MM.1S (cell line): ENCODE results near the gene FAIM2.

Experiments
- DNase-seq: peaks from one replicate; pipeline ENCODE4 v3.0.0-alpha.2; 2015
- H2AFZ ChIP-seq: fragments of 300-600 bp; sonication (generic); 2 replicates; pipeline ENCODE4 v1.6.0; 2016; ENCODE audit warnings: antibody characterized with exemption, low read length
- H3F3A ChIP-seq: fragments of 300-600 bp; sonication (generic); 2 replicates; pipeline ENCODE4 v1.6.1; 2016; ENCODE audit warnings: mild to moderate bottlenecking, antibody characterized with exemption, low read length, moderate library complexity, mixed read lengths; ENCODE audit not compliant: insufficient read depth
- H3K27ac ChIP-seq: fragments of 300-600 bp; sonication (generic); 2 replicates; pipeline ENCODE4 v1.5.1; 2016; ENCODE audit warnings: mild to moderate bottlenecking, low read length
- H3K27me3 ChIP-seq: fragments of 300-600 bp; sonication (generic); replicated peaks from 2 replicates; pipeline ENCODE4 v1.6.0; 2016; ENCODE audit warnings: low read length; ENCODE audit not compliant: insufficient read depth
- H3K36me3 ChIP-seq: fragments of 300-600 bp; sonication (generic); replicated peaks from 2 replicates; pipeline ENCODE4 v1.6.1; 2016; ENCODE audit warnings: mild to moderate bottlenecking, low read length, mixed read lengths; ENCODE audit not compliant: insufficient read depth
- H3K4me1 ChIP-seq: fragments of 300-600 bp; sonication (generic); 2 replicates; pipeline ENCODE4 v1.6.1; 2016; ENCODE audit warnings: low read length, mixed read lengths
- H3K4me2 ChIP-seq: fragments of 300-600 bp; sonication (generic); 2 replicates; pipeline ENCODE4 v1.6.0; 2016; ENCODE audit warnings: low read depth, low read length
- H3K4me3 ChIP-seq: fragments of 300-600 bp; sonication (generic); 2 replicates; pipeline ENCODE4 v1.5.1; 2016; ENCODE audit warnings: low read length, mixed read lengths
- H3K79me2 ChIP-seq: fragments of 300-600 bp; sonication (generic); 2 replicates; pipeline ENCODE4 v1.6.1; 2016; ENCODE audit warnings: mixed run types, low read length, mixed read lengths
- H3K9ac ChIP-seq: fragments of 300-600 bp; sonication (generic); 2 replicates; pipeline ENCODE4 v1.6.1; 2016; ENCODE audit warnings: low read length, mixed read lengths
- H3K9me2 ChIP-seq: fragments of 300-600 bp; sonication (generic); replicated peaks from 2 replicates; pipeline ENCODE4 v1.6.1; 2016; ENCODE audit warnings: mild to moderate bottlenecking, low read length, mixed read lengths; ENCODE audit not compliant: insufficient read depth
- H3K9me3 ChIP-seq: fragments of 300-600 bp; sonication (generic); replicated peaks from 2 replicates; pipeline ENCODE4 v1.6.1; 2016; ENCODE audit warnings: mild to moderate bottlenecking, low read length, mixed read lengths; ENCODE audit not compliant: insufficient read depth
- H4K20me1 ChIP-seq: fragments of 300-600 bp; sonication (generic); 2 replicates; pipeline ENCODE4 v1.6.1; 2016; ENCODE audit warnings: mild to moderate bottlenecking, low read length, moderate library complexity, mixed read lengths; ENCODE audit not compliant: insufficient read depth
- CTCF ChIP-seq: fragments of 300-600 bp; sonication (generic); IDR thresholded peaks from 2 replicates; pipeline ENCODE4 v1.5.1; 2016; ENCODE audit warnings: antibody characterized with exemption, low read length, mixed read lengths
- EZH2 ChIP-seq: fragments of 300-600 bp; sonication (generic); optimal IDR thresholded peaks from 2 replicates; pipeline ENCODE3; 2017; ENCODE audit warnings: low read depth, mild to moderate bottlenecking, antibody characterized with exemption, low read length, mixed read lengths
- EZH2phosphoT487 ChIP-seq: fragments of 300-600 bp; sonication (generic); IDR thresholded peaks from 2 replicates; pipeline ENCODE4 v1.6.1; 2018; ENCODE audit warnings: antibody characterized with exemption, low read length

Gene FAIM2

GRCh38 chr12:49928471-49928870 lies 24.8 kb upstream of the FAIM2 start:
- Histone ChIP-seq H3K4me2 (no peak overlapping the region), H3K9ac (no peak overlapping the region), H3K4me1 (no peaks in the 10 kb centered on the region), H3K9me3 (no peaks in the 10 kb centered on the region), H3K36me3 (no peaks in the 10 kb centered on the region), H3F3A (no peaks in the 10 kb centered on the region), H4K20me1 (no peaks in the 10 kb centered on the region), H3K4me3 (no peak overlapping the region), H3K27ac (no peak overlapping the region), H2AFZ (no peak overlapping the region), H3K79me2 (no peaks in the 10 kb centered on the region), H3K9me2 (no peaks in the 10 kb centered on the region), H3K27me3 (no peaks in the 10 kb centered on the region)
- no peak for DNase-seq
- no peak for TF ChIP-seq EZH2phosphoT487
- TF ChIP-seq EZH2 = no peak
- TF ChIP-seq CTCF = no peak

GRCh38 chr12:49925433-49926204 lies 21.9 kb upstream of the FAIM2 start:
- no peak overlapping the region for H2AFZ ChIP-seq
- no peak overlapping the region for H3K4me3 ChIP-seq
- no peaks in the 10 kb centered on the region for H3F3A ChIP-seq
- TF ChIP-seq EZH2phosphoT487 (no peak), CTCF (no peak), EZH2 (no peak)
- no peaks in the 10 kb centered on the region for H4K20me1 ChIP-seq
- H3K9ac ChIP-seq = no peak overlapping the region
- H3K9me3 ChIP-seq = no peaks in the 10 kb centered on the region
- DNase-seq = no peak
- H3K9me2 ChIP-seq = no peaks in the 10 kb centered on the region
- no peaks in the 10 kb centered on the region for H3K27me3 ChIP-seq
- H3K27ac ChIP-seq = no peak overlapping the region
- H3K4me2 ChIP-seq = no peak overlapping the region
- no peaks in the 10 kb centered on the region for H3K4me1 ChIP-seq
- no peaks in the 10 kb centered on the region for H3K79me2 ChIP-seq
- no peaks in the 10 kb centered on the region for H3K36me3 ChIP-seq

- no peak overlapping the region for H2AFZ ChIP-seq
- H3K4me1 ChIP-seq = no peaks in the 10 kb centered on the region
- H4K20me1 ChIP-seq = no peaks in the 10 kb centered on the region
- no peak overlapping the region for H3K9ac ChIP-seq
- H3K79me2 ChIP-seq = no peaks in the 10 kb centered on the region
- no peaks in the 10 kb centered on the region for H3F3A ChIP-seq
- no peaks in the 10 kb centered on the region for H3K9me3 ChIP-seq
- no peaks in the 10 kb centered on the region for H3K36me3 ChIP-seq
- TF ChIP-seq EZH2 (no peak), CTCF (no peak), EZH2phosphoT487 (no peak)
- DNase-seq = no peak
- H3K9me2 ChIP-seq = no peaks in the 10 kb centered on the region
- no peak overlapping the region for H3K4me2 ChIP-seq
- H3K27me3 ChIP-seq = no peaks in the 10 kb centered on the region
- no peak overlapping the region for H3K4me3 ChIP-seq
- H3K27ac ChIP-seq = no peak overlapping the region
Measured at GRCh38 chr12:49924628-49925246, 21.0 kb upstream of the FAIM2 start.
